Occipital lobe (tissue), 2 donors: ENCODE measurements around the gene MAX. TPM values are rescaled to one million over a fixed set of nuclear protein-coding genes. Genes with fewer than 3 reads are reported as not detected.
A peak's percentile ranks its signal among the peaks of the same experiment; 100 is the strongest.

Experiments used
- DNase-seq: peaks from one replicate; lab custom pipeline; 2025; lab: John Stamatoyannopoulos, UW
- total RNA-seq: library from RNA; depleted of rRNA; stranded (reverse); fragments of >200 nt; gene quantifications from one replicate; pipeline ENCODE4 v1.2.3, GENCODE V29; 2014

MAX gene
- total RNA-seq = 55.4 TPM

- DNase-seq = peak; percentile 99
These were observed at the start of gene MAX for GRCh38 chr14:65102441-65103149. Gene MAX, minus strand, starts transcription at chr14:65102517. Its CDS starts 178 bp downstream, at chr14:65102339.

- no peak for DNase-seq
These were observed 49.3 kb upstream of the MAX start for GRCh38 chr14:65151609-65151956.

GRCh38 chr14:65150898-65151608 is 48.7 kb upstream of the MAX start:
- no peak for DNase-seq

- DNase-seq = no peak
These were observed 46.8 kb upstream of the MAX start for GRCh38 chr14:65149116-65149515.

GRCh38 chr14:65144170-65144569 is 41.9 kb upstream of the MAX start:
- DNase-seq = no peak

- DNase-seq = no peak
These were observed 40.8 kb upstream of the MAX start for GRCh38 chr14:65142914-65143625.

- DNase-seq = no peak
These were observed 40.1 kb upstream of the MAX start for GRCh38 chr14:65142429-65142828.

GRCh38 chr14:65141523-65141922 is 39.2 kb upstream of the MAX start:
- DNase-seq = no peak

- no peak for DNase-seq
These were observed 35.5 kb upstream of the MAX start for GRCh38 chr14:65137648-65138307.

- no peak for DNase-seq
These were observed 32.6 kb upstream of the MAX start for GRCh38 chr14:65134651-65135579.

GRCh38 chr14:65132855-65133254 is 30.5 kb upstream of the MAX start:
- no peak for DNase-seq

GRCh38 chr14:65131301-65131701 is 29.0 kb upstream of the MAX start:
- no peak for DNase-seq

- DNase-seq = no peak
These were observed 25.8 kb upstream of the MAX start for GRCh38 chr14:65128096-65128495.

- DNase-seq = no peak
These were observed 15.7 kb upstream of the MAX start for GRCh38 chr14:65117769-65118745.

- DNase-seq = no peak
These were observed 13.3 kb upstream of the MAX start for GRCh38 chr14:65115615-65116014.

- DNase-seq = no peak
These were observed 8.2 kb upstream of the MAX start for GRCh38 chr14:65110525-65110924.

- no peak for DNase-seq
These were observed 7.0 kb upstream of the MAX start for GRCh38 chr14:65109357-65109756.

- no peak for DNase-seq
These were observed 4.9 kb upstream of the MAX start for GRCh38 chr14:65107200-65107599.

- DNase-seq = no peak
These were observed 4.4 kb upstream of the MAX start for GRCh38 chr14:65106736-65107135.

GRCh38 chr14:65106316-65106715 is 4.0 kb upstream of the MAX start:
- no peak for DNase-seq
